Fibroblast of skin of left biceps (primary cell): ENCODE measurements around the gene DLG1.

ENCODE experiments used
- DNase-seq, 2 experiments: peaks; one replicate each; pipeline ENCODE4 v3.0.0-alpha.2; 2013; ENCODE audit warnings: low read depth in 2 of 2

Gene DLG1

GRCh38 chr3:197317250-197317963 is 19.0 kb upstream of the DLG1 start:
- peak; percentile 71 to 74 for DNase-seq

- DNase-seq, result no peak
Observed at GRCh38 chr3:197312431-197312830, 14.0 kb upstream of the DLG1 start.

- no peak for DNase-seq
Observed at GRCh38 chr3:197311591-197311990, 13.2 kb upstream of the DLG1 start.

- DNase-seq, result peak; percentile 94 to 96
Observed at GRCh38 chr3:197309528-197310361, 11.3 kb upstream of the DLG1 start.

- peak in 1 of 2 experiments; percentile 34 for DNase-seq
Observed at GRCh38 chr3:197308591-197308990, 10.2 kb upstream of the DLG1 start.

GRCh38 chr3:197306374-197307086 is 8.1 kb upstream of the DLG1 start:
- DNase-seq, result peak; percentile 76 to 80

- DNase-seq, result peak in 1 of 2 experiments; percentile 71
Observed at GRCh38 chr3:197305854-197306253, 7.4 kb upstream of the DLG1 start.

GRCh38 chr3:197303452-197303851 is 5.0 kb upstream of the DLG1 start:
- no peak for DNase-seq

GRCh38 chr3:197302696-197303341 is 4.4 kb upstream of the DLG1 start:
- peak in 1 of 2 experiments; percentile 38 for DNase-seq

GRCh38 chr3:197302033-197302432 is 3.6 kb upstream of the DLG1 start:
- no peak for DNase-seq

- DNase-seq, result no peak
Observed at GRCh38 chr3:197300361-197300760, 1.9 kb upstream of the DLG1 start.

- DNase-seq, result no peak
Observed at GRCh38 chr3:197298945-197299854, 788 bp upstream of the DLG1 start.

- DNase-seq, result peak in 1 of 2 experiments; percentile 78
Observed at GRCh38 chr3:197297476-197298340, 704 bp downstream of the DLG1 start.

- no peak for DNase-seq
Observed at GRCh38 chr3:197297002-197297401, 1.4 kb downstream of the DLG1 start.

GRCh38 chr3:197296545-197296944 is 1.9 kb downstream of the DLG1 start:
- no peak for DNase-seq

GRCh38 chr3:197295871-197296270 is 2.5 kb downstream of the DLG1 start:
- no peak for DNase-seq

- DNase-seq, result no peak
Observed at GRCh38 chr3:197293605-197294237, 4.7 kb downstream of the DLG1 start.

- DNase-seq, result no peak
Observed at GRCh38 chr3:197292648-197293047, 5.8 kb downstream of the DLG1 start.

- no peak for DNase-seq
Observed at GRCh38 chr3:197292083-197292646, 6.2 kb downstream of the DLG1 start.
